Astrocyte of the spinal cord (primary cell): ENCODE results near the gene AKAP6.

Experiments
- DNase-seq: peaks from one replicate; pipeline ENCODE4 v3.0.0; 2011; ENCODE audit warnings: low read depth, low spot score
- H3K4me3 ChIP-seq: 2 replicates; pipeline ENCODE4 v1.5.1; 2011; ENCODE audit warnings: low read depth, mild to moderate bottlenecking, low read length, moderate library complexity
- in situ Hi-C: cut with HindIII; loops from 2 replicates; pipeline ENCODE4 v1.10.0; 2017; ENCODE audit warnings: low sequenced_read_pairs
- TF ChIP-seq, protein P1 (sequence below): IDR thresholded peaks from 2 replicates; pipeline ENCODE4 v1.5.1; 2012; ENCODE audit warnings: low read depth, mild to moderate bottlenecking, low read length, inconsistent platforms

Gene AKAP6

DNA sequence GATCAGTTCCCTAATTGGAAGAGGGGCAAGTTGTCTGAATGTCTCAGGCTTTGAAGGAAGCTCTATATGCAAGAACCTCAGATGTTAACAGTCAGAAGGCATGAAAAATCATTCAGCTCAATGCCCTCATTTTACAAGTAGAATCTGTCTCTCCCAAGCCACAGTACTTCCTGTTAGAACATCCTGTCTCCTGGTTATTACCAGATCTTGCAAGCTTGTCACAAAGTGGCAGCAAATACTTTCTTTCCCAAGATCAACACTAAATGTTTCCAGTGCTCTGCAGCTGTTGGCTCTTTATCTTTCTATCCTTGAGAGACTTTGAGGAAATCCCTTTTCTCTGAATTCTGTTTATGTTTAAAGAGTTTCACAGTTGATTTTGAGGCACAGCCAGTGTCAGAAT lies 235.5 kb downstream of the AKAP6 start:
- in situ Hi-C loops: no loop called here
- TF ChIP-seq, protein P1, sequence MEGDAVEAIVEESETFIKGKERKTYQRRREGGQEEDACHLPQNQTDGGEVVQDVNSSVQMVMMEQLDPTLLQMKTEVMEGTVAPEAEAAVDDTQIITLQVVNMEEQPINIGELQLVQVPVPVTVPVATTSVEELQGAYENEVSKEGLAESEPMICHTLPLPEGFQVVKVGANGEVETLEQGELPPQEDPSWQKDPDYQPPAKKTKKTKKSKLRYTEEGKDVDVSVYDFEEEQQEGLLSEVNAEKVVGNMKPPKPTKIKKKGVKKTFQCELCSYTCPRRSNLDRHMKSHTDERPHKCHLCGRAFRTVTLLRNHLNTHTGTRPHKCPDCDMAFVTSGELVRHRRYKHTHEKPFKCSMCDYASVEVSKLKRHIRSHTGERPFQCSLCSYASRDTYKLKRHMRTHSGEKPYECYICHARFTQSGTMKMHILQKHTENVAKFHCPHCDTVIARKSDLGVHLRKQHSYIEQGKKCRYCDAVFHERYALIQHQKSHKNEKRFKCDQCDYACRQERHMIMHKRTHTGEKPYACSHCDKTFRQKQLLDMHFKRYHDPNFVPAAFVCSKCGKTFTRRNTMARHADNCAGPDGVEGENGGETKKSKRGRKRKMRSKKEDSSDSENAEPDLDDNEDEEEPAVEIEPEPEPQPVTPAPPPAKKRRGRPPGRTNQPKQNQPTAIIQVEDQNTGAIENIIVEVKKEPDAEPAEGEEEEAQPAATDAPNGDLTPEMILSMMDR: no peak
- DNase-seq: peak; percentile 18
- no peak overlapping the region for H3K4me3 ChIP-seq

DNA sequence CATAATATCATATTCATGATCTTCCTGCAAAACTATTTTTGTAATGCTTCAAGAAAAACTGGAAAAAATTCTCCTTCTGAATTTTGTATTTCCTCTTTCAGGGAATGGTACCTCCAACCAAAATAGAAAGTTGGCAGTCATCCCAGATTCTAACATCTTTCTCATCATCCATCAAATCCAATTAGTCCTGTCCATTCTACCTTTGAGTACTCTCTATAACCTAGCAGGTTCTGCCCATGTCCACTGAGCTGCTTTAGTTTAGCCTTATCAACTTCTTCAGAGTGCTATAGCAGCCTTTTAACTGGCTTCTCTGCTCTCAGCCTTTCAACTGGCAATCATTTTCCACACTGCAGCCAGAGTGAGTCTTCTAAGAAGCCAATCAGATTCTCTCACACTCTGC lies 236.2 kb downstream of the AKAP6 start:
- in situ Hi-C loops: no loop called here
- H3K4me3 ChIP-seq: no peak overlapping the region
- TF ChIP-seq, protein P1: no peak
- DNase-seq: peak; percentile 3

DNA sequence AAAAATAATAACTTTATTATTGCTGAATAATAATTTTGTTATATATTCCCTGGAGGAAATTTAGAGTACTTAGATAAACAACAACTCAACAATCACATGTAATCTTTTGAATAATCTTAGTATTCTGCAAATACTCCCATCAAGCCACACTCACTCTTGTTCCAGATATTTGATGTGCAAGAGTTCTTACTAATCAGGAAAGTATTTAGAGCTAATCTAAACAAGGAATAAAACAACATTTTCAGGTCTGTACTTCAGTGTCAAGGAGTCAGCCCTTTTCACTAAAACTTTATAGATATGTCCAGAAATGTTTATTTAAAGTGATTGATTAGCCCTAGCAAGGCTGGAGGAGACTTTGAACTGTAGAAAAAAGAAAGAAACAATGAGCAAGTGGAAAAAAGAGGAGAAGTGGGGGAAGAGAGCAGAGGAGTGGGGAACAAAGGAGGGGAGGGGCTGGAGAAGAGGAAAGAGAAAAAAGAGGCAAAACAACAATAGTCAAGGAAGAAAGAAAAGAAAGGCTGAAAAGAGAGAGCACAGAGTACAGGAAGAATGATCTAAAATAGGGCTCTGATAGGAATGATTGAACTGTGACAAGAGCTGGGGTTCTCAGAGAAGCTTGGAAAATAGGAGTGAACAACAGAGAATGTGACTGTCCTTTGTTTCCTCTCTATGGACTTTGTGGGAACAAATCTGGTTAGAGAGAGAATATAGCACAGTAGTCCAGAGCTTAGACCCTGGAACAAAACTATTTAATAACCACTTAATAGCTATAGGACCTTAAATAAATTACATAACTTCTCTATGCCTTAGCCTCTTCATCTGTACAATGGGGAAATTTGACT lies 238.7 kb downstream of the AKAP6 start:
- peak; percentile 38 for DNase-seq
- no peak overlapping the region for H3K4me3 ChIP-seq
- in situ Hi-C loops: no loop called here
- TF ChIP-seq, protein P1: no peak

DNA sequence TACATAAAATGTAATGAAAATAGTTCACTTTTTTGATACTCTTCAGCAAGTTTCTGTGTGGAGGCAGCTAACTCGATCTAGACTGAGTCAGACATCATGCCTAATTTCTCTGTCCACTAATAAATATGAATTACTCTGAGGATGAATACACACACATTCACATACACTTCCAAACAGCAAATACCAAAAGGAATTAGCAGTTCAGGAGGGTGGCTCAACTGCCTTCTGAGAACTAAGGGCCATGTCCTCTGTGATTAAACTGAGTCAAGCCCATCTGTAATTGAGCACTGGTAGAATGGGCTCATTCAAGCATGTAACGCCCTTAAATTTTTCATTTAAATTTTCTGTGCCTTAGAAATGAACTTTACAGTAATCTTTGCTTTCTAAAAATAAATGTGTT lies 242.5 kb downstream of the AKAP6 start:
- DNase-seq: no peak
- in situ Hi-C loops: no loop called here
- TF ChIP-seq, protein P1: no peak
- H3K4me3 ChIP-seq: no peak overlapping the region

DNA sequence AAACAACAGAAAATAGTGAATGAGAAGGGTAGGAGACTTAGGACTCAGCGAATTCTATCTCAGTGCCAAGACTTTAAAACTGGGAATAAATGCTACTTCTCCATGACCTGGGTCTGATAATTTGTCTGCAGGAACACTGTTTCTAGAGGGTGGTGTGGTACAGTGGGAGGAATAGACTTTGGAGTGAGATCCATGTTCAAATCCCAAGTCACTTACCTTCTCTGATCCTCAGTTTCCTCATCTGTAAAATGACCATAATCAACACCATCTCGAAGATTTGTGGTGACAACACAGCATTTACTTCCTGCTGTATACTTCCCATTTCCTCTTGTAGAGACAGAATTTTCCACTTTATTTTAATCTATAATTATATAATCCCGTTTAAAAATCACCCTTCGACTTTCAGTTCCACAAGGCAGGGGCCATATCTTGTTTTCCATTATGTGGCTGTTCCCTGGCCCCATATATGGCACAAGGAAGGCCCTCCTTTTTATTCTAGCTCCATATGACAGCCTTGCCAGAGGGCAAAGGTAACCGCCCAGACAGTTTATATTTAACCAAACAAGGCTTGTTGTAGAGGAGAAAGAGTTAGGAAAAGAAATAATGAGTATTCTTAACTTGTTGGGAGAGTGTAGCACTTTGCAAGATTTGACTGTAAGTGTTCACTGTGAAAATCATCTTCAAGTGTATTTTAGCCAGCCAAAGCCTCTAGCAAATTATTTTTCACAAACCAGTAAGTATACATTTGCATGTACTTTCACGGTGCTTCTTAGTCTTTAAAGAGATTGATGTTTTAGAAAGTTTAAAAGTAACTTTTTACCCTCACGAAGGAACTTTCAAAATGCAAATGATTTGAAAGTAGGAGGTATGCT lies 243.1 kb downstream of the AKAP6 start:
- in situ Hi-C loops: no loop called here
- TF ChIP-seq, protein P1: no peak
- DNase-seq: no peak
- H3K4me3 ChIP-seq: no peak overlapping the region

DNA sequence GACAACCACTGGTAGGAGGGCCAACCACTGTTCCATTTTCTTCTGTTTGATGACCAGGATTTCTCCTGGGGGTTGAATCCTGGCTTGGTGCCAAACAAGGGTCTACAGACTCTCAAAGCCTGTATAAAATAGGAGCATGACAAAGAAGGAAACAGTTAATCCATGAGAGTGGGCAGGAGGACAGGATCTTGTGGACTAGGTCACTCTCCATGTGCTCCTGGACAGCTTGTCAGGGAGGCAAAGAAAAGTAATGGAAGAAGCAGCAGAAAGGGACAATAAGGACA lies 243.7 kb downstream of the AKAP6 start:
- TF ChIP-seq, protein P1: no peak
- DNase-seq: no peak
- in situ Hi-C loops: no loop called here
- H3K4me3 ChIP-seq: no peak overlapping the region
